Measurements from ENCODE around the gene SLC9A8.
A peak's percentile ranks its signal among the peaks of the same experiment; 100 is the strongest.

Gene SLC9A8

DNA sequence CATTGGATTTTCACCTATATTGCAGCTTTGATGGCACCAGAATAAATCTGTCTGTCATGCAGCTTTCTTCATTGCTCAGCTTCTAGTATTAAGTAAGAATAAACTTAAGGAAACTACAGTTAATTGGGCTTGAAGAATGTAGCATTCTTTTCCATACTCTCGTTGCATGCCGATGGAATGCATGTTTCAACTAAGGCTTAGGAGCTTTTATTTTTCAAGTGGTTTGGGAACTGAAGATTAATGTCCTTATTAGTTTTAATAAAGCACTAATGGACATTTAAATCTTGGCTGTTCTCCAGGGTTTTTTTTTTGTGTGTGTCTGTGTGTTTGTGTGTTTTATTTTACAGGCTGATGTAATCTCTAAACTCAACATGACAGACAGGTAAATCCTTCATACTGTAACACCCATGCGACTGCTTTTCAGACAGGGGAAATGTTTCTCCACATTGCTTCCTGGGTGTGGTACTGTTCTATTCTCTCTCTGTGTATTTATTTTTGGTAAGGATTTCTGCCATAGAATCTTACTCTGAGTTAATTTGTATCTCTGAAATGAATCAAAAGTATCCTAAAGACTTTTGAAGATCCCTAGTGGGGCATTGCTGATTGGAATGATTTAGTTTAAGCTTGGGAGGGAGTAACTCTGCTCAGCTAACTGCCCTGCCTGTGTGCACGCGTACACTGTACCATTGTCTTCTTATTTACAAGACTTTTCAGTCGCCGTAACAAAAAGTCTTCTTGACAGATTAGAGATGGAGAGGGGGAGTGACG lies 38.0 kb downstream of the SLC9A8 start:
- TF ChIP-seq ISL1 (CRISPR knock-in tag; IDR thresholded peaks at IDR 0.05) (peak; percentile 97), POU6F1 (CRISPR knock-in tag; IDR thresholded peaks at IDR 0.05; ENCODE audit: borderline replicate concordance, low read depth) (no peak), ZC3H10 (CRISPR knock-in tag; IDR thresholded peaks at IDR 0.05) (0 out of 2 replicates have a peak, but pooled peaks have one; percentile 31)
- peak; percentile 27; the same call in 1 of the 3 replicates for ATAC-seq

- TF ChIP-seq ZNF70 (CRISPR knock-in tag; IDR thresholded peaks at IDR 0.05) (no peak), ZFP30 (CRISPR knock-in tag; IDR thresholded peaks at IDR 0.05) (no peak), PATZ1 (CRISPR knock-in tag; IDR thresholded peaks at IDR 0.05; ENCODE audit: borderline replicate concordance) (no peak), POU6F1 (CRISPR knock-in tag; IDR thresholded peaks at IDR 0.05; ENCODE audit: borderline replicate concordance, low read depth) (no peak), ZFP3 (CRISPR knock-in tag; IDR thresholded peaks at IDR 0.05) (no peak), OSR1 (CRISPR knock-in tag; IDR thresholded peaks at IDR 0.05) (no peak), TOX (CRISPR knock-in tag; IDR thresholded peaks at IDR 0.05; ENCODE audit: borderline replicate concordance) (no peak), ARNTL (CRISPR knock-in tag; IDR thresholded peaks at IDR 0.05; ENCODE audit: borderline replicate concordance, low read depth) (no peak)
- TF ChIP-seq, protein P1, sequence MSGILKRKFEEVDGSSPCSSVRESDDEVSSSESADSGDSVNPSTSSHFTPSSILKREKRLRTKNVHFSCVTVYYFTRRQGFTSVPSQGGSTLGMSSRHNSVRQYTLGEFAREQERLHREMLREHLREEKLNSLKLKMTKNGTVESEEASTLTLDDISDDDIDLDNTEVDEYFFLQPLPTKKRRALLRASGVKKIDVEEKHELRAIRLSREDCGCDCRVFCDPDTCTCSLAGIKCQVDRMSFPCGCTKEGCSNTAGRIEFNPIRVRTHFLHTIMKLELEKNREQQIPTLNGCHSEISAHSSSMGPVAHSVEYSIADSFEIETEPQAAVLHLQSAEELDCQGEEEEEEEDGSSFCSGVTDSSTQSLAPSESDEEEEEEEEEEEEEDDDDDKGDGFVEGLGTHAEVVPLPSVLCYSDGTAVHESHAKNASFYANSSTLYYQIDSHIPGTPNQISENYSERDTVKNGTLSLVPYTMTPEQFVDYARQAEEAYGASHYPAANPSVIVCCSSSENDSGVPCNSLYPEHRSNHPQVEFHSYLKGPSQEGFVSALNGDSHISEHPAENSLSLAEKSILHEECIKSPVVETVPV (CRISPR knock-in tag; IDR thresholded peaks at IDR 0.05), result no peak
- TF ChIP-seq, protein P2, sequence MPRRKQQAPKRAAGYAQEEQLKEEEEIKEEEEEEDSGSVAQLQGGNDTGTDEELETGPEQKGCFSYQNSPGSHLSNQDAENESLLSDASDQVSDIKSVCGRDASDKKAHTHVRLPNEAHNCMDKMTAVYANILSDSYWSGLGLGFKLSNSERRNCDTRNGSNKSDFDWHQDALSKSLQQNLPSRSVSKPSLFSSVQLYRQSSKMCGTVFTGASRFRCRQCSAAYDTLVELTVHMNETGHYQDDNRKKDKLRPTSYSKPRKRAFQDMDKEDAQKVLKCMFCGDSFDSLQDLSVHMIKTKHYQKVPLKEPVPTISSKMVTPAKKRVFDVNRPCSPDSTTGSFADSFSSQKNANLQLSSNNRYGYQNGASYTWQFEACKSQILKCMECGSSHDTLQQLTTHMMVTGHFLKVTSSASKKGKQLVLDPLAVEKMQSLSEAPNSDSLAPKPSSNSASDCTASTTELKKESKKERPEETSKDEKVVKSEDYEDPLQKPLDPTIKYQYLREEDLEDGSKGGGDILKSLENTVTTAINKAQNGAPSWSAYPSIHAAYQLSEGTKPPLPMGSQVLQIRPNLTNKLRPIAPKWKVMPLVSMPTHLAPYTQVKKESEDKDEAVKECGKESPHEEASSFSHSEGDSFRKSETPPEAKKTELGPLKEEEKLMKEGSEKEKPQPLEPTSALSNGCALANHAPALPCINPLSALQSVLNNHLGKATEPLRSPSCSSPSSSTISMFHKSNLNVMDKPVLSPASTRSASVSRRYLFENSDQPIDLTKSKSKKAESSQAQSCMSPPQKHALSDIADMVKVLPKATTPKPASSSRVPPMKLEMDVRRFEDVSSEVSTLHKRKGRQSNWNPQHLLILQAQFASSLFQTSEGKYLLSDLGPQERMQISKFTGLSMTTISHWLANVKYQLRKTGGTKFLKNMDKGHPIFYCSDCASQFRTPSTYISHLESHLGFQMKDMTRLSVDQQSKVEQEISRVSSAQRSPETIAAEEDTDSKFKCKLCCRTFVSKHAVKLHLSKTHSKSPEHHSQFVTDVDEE (CRISPR knock-in tag; IDR thresholded peaks at IDR 0.05), result no peak
- no peak for ATAC-seq
These were observed 38.6 kb downstream of the SLC9A8 start for GRCh38 chr20:49851231-49851705.

DNA sequence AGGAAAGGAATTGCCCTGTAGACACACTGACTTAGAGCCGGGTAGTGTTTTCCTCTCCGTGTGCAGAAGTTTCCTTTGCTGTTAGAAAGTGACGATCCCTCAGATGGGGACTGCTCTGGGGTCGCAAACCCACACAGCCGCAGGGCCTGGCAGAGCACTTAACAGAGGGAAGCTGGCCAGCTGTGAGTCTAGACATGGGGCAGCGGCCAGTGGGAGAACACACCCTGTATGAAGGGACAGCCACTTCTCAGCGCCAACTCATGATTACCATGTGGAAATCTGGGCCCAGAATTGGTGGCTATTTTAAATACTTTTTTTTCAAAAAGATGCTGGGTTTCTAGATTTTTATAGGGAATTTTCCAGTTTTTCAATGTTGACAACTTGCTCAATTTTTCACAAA lies 39.4 kb downstream of the SLC9A8 start:
- no peak for ATAC-seq
- no peak for TF ChIP-seq ZNF8 (CRISPR knock-in tag; IDR thresholded peaks at IDR 0.05)
- TF ChIP-seq RARB (CRISPR knock-in tag; IDR thresholded peaks at IDR 0.05), result no peak
- TF ChIP-seq ZNF565 (CRISPR knock-in tag; conservative IDR thresholded peaks at IDR 0.05; ENCODE audit: low read depth), result no peak
- no peak for TF ChIP-seq ZFP3 (CRISPR knock-in tag; IDR thresholded peaks at IDR 0.05)
- TF ChIP-seq POU6F1 (CRISPR knock-in tag; IDR thresholded peaks at IDR 0.05; ENCODE audit: borderline replicate concordance, low read depth), result no peak
- no peak for TF ChIP-seq TCF4 (CRISPR knock-in tag; IDR thresholded peaks at IDR 0.05; ENCODE audit: borderline replicate concordance)
- TF ChIP-seq GLIS3 (CRISPR knock-in tag; IDR thresholded peaks at IDR 0.05), result no peak
- no peak for TF ChIP-seq ZNF70 (CRISPR knock-in tag; IDR thresholded peaks at IDR 0.05)
- no peak for TF ChIP-seq BACH2 (CRISPR knock-in tag; IDR thresholded peaks at IDR 0.05; ENCODE audit: borderline replicate concordance)
- TF ChIP-seq PATZ1 (CRISPR knock-in tag; IDR thresholded peaks at IDR 0.05; ENCODE audit: borderline replicate concordance), result no peak
- TF ChIP-seq ISL1 (CRISPR knock-in tag; IDR thresholded peaks at IDR 0.05), result no peak
- no peak for TF ChIP-seq PPARA (CRISPR knock-in tag; IDR thresholded peaks at IDR 0.05; ENCODE audit: borderline replicate concordance)
- TF ChIP-seq, protein P1 (CRISPR knock-in tag; IDR thresholded peaks at IDR 0.05), result no peak
- TF ChIP-seq TOX (CRISPR knock-in tag; IDR thresholded peaks at IDR 0.05; ENCODE audit: borderline replicate concordance), result no peak
- no peak for TF ChIP-seq ZC3H10 (CRISPR knock-in tag; IDR thresholded peaks at IDR 0.05)

Measured in SK-N-SH treated with all-trans-retinoic acid at 6 μM for 48 hours (cell line).